SK-N-SH treated with all-trans-retinoic acid at 6 μM for 48 hours (cell line): ENCODE measurements around the gene SCAMP3.

ENCODE experiments used
- RARB ChIP-seq: fragments of 250-450 bp; sonication (Bioruptor Pico); IDR thresholded peaks from 2 replicates; pipeline ENCODE4 v1.8.0; 2021; ENCODE audit warnings: mild to moderate bottlenecking, moderate library complexity
- ZFP3 ChIP-seq: fragments of 250-450 bp; sonication (Bioruptor Pico); IDR thresholded peaks from 2 replicates; pipeline ENCODE4 v1.5.0; 2020; ENCODE audit warnings: mild to moderate bottlenecking, moderate library complexity

DNA sequence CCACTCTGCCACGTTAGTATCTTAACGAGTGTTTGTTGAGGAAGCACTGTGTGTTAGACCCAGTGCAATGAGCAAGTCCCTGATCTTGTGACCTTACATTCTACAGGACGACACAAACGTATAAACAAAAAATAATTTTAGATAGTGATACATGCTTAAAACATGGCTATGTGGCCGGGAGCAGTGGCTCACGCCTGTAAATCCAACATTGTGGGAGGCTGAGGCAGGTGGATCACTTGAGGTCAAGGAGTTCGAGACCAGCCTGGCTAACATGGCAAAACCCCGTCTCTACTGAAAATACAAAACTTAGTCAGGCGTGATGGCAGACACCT is 34.1 kb downstream of the SCAMP3 start:
- TF ChIP-seq RARB (CRISPR knock-in tag) = no peak
- no peak for TF ChIP-seq ZFP3 (CRISPR knock-in tag)
